Measurements from ENCODE around the gene TEX29.

Gene TEX29

GRCh38 chr13:111370570-111371535 lies 50.4 kb downstream of the TEX29 start:
- Histone ChIP-seq H3K27me3 (ENCODE audit: insufficient read depth, low read length, poor library complexity, severe bottlenecking) (no peaks in the 10 kb centered on the region), H3F3A (ENCODE audit: low read depth) (no peaks in the 10 kb centered on the region), H3K9ac (ENCODE audit: low read depth, low read length, poor library complexity, severe bottlenecking) (no peak overlapping the region), H3K9me2 (replicated peaks; ENCODE audit: low read depth, low read length) (no peaks in the 10 kb centered on the region), H2AFZ (ENCODE audit: low read length) (no peak overlapping the region), H3K36me3 (ENCODE audit: insufficient read depth, low read length) (no peaks in the 10 kb centered on the region), H3K4me3 (ENCODE audit: low read length, poor library complexity, severe bottlenecking) (no peak overlapping the region), H3K4me1 (ENCODE audit: insufficient read depth, low read length, poor library complexity, severe bottlenecking) (peaks cover 10% of the 10 kb centered on the region), H4K20me1 (ENCODE audit: insufficient read depth, low read length, poor library complexity, severe bottlenecking) (no peaks in the 10 kb centered on the region), H3K79me2 (ENCODE audit: insufficient read depth, low read length) (no peaks in the 10 kb centered on the region), H3K9me3 (ENCODE audit: insufficient read depth, low read depth, low read length) (no peaks in the 10 kb centered on the region), H3K4me2 (ENCODE audit: low read depth, low read length, poor library complexity, severe bottlenecking) (no peak overlapping the region)
- TF ChIP-seq EZH2phosphoT487 (IDR thresholded peaks at IDR 0.05; ENCODE audit: borderline replicate concordance) (no peak), CTCF (conservative IDR thresholded peaks at IDR 0.05; ENCODE audit: low read length) (no peak)

- Histone ChIP-seq H4K20me1 (ENCODE audit: insufficient read depth, low read length, poor library complexity, severe bottlenecking) (no peaks in the 10 kb centered on the region), H3K9me3 (ENCODE audit: insufficient read depth, low read depth, low read length) (no peaks in the 10 kb centered on the region), H3K27me3 (ENCODE audit: insufficient read depth, low read length, poor library complexity, severe bottlenecking) (no peaks in the 10 kb centered on the region), H3K9me2 (replicated peaks; ENCODE audit: low read depth, low read length) (no peaks in the 10 kb centered on the region), H3F3A (ENCODE audit: low read depth) (no peaks in the 10 kb centered on the region), H3K4me1 (ENCODE audit: insufficient read depth, low read length, poor library complexity, severe bottlenecking) (peaks cover 10% of the 10 kb centered on the region), H3K36me3 (ENCODE audit: insufficient read depth, low read length) (no peaks in the 10 kb centered on the region), H3K79me2 (ENCODE audit: insufficient read depth, low read length) (no peaks in the 10 kb centered on the region), H3K4me2 (ENCODE audit: low read depth, low read length, poor library complexity, severe bottlenecking) (no peak overlapping the region), H2AFZ (ENCODE audit: low read length) (no peak overlapping the region), H3K4me3 (ENCODE audit: low read length, poor library complexity, severe bottlenecking) (no peak overlapping the region), H3K9ac (ENCODE audit: low read depth, low read length, poor library complexity, severe bottlenecking) (no peak overlapping the region)
- TF ChIP-seq EZH2phosphoT487 (IDR thresholded peaks at IDR 0.05; ENCODE audit: borderline replicate concordance), result no peak
- TF ChIP-seq CTCF (conservative IDR thresholded peaks at IDR 0.05; ENCODE audit: low read length), result no peak
Observed at GRCh38 chr13:111371720-111372119, 51.3 kb downstream of the TEX29 start.

- Histone ChIP-seq H3K4me3 (ENCODE audit: low read length, poor library complexity, severe bottlenecking) (peak overlapping the region; percentile 38), H3K27me3 (ENCODE audit: insufficient read depth, low read length, poor library complexity, severe bottlenecking) (no peaks in the 10 kb centered on the region), H4K20me1 (ENCODE audit: insufficient read depth, low read length, poor library complexity, severe bottlenecking) (no peaks in the 10 kb centered on the region), H3K36me3 (ENCODE audit: insufficient read depth, low read length) (no peaks in the 10 kb centered on the region), H3K9me2 (replicated peaks; ENCODE audit: low read depth, low read length) (no peaks in the 10 kb centered on the region), H3K79me2 (ENCODE audit: insufficient read depth, low read length) (no peaks in the 10 kb centered on the region), H2AFZ (ENCODE audit: low read length) (no peak overlapping the region), H3K9me3 (ENCODE audit: insufficient read depth, low read depth, low read length) (no peaks in the 10 kb centered on the region), H3K9ac (ENCODE audit: low read depth, low read length, poor library complexity, severe bottlenecking) (no peak overlapping the region), H3K4me1 (ENCODE audit: insufficient read depth, low read length, poor library complexity, severe bottlenecking) (peaks cover 10% of the 10 kb centered on the region), H3F3A (ENCODE audit: low read depth) (no peaks in the 10 kb centered on the region), H3K4me2 (ENCODE audit: low read depth, low read length, poor library complexity, severe bottlenecking) (peak overlapping the region; percentile 44)
- no peak for TF ChIP-seq EZH2phosphoT487 (IDR thresholded peaks at IDR 0.05; ENCODE audit: borderline replicate concordance)
- TF ChIP-seq CTCF (conservative IDR thresholded peaks at IDR 0.05; ENCODE audit: low read length), result no peak
Observed at GRCh38 chr13:111372651-111373425, 52.4 kb downstream of the TEX29 start.
